Brain microvascular endothelial cell (primary cell): Measurements from ENCODE around the gene MAP3K7.
A peak's percentile ranks its signal among the peaks of the same experiment; 100 is the strongest.

ENCODE experiments used
- DNase-seq: peaks from one replicate; pipeline ENCODE4 v3.0.0-alpha.2; 2020
- H3K27ac ChIP-seq: fragments of 250-450 bp; sonication (Bioruptor Pico); 2 replicates; pipeline ENCODE4 v1.5.1; 2020; ENCODE audit warnings: mild to moderate bottlenecking, moderate library complexity
- H3K27me3 ChIP-seq: fragments of 250-450 bp; sonication (Bioruptor Pico); replicated peaks from 2 replicates; pipeline ENCODE4 v1.5.1; 2020; ENCODE audit warnings: mild to moderate bottlenecking
- H3K36me3 ChIP-seq: fragments of 250-450 bp; sonication (Bioruptor Pico); replicated peaks from 2 replicates; pipeline ENCODE4 v1.5.1; 2020; ENCODE audit warnings: mild to moderate bottlenecking
- H3K4me3 ChIP-seq: 2 replicates; pipeline ENCODE4 v1.5.1; 2011; ENCODE audit warnings: low read depth, mild to moderate bottlenecking, control low read depth, low read length, moderate library complexity
- in situ Hi-C: cut with HindIII; loops from 2 replicates; pipeline ENCODE4 v1.10.0; 2017; ENCODE audit warnings: low sequenced_read_pairs, low pct_ligation_motif_present
- TF ChIP-seq, protein P1 (sequence below): IDR thresholded peaks from 2 replicates; pipeline ENCODE4 v1.5.1; 2011; ENCODE audit warnings: low read depth, mild to moderate bottlenecking, moderate library complexity, low read length, control low read depth, inconsistent platforms; ENCODE audit errors: missing control alignments

The MAP3K7 gene

DNA sequence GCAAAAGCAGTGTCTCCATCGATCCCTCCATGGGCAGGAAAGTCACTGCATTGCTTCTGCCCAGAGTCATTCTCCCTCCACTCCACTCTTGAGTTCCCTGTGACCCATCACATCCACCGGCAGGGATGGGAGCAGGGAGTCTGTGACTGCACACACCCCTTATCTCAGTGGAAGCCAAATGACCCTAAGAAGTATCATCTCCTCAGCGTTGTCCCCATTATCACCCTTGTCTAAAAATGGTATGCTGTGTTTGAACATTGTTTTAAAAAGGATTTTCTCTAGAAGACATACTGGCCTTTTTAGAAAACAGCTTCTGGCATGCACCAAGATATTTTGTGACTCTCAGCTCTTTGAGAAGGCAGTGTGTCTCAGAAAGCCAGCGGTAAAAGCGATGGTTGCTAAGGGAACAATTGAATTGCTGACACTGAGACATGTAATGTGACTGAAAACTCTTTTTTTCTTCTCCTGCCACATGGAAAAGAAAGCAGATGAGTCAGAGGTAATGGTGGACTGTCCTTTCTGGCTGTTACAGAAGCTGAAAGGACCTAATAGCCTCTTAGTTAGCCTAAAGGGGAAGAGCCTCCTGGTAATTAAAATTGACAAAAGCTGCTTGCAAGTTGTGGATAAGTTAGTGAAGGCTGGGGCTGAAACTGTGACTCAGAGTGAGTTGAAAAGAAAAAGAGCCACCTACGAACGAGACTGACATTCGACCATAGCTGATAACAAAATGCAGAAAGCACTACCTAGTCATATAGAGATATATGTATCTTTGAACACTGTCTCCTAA is 120.5 kb downstream of the MAP3K7 start:
- H3K27me3 ChIP-seq: no peaks in the 10 kb centered on the region
- in situ Hi-C loops: no loop called here
- H3K36me3 ChIP-seq: no peaks in the 10 kb centered on the region
- H3K4me3 ChIP-seq: no peak overlapping the region
- TF ChIP-seq, protein P1, sequence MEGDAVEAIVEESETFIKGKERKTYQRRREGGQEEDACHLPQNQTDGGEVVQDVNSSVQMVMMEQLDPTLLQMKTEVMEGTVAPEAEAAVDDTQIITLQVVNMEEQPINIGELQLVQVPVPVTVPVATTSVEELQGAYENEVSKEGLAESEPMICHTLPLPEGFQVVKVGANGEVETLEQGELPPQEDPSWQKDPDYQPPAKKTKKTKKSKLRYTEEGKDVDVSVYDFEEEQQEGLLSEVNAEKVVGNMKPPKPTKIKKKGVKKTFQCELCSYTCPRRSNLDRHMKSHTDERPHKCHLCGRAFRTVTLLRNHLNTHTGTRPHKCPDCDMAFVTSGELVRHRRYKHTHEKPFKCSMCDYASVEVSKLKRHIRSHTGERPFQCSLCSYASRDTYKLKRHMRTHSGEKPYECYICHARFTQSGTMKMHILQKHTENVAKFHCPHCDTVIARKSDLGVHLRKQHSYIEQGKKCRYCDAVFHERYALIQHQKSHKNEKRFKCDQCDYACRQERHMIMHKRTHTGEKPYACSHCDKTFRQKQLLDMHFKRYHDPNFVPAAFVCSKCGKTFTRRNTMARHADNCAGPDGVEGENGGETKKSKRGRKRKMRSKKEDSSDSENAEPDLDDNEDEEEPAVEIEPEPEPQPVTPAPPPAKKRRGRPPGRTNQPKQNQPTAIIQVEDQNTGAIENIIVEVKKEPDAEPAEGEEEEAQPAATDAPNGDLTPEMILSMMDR: no peak
- H3K27ac ChIP-seq: no peak overlapping the region
- DNase-seq: peak; percentile 54

DNA sequence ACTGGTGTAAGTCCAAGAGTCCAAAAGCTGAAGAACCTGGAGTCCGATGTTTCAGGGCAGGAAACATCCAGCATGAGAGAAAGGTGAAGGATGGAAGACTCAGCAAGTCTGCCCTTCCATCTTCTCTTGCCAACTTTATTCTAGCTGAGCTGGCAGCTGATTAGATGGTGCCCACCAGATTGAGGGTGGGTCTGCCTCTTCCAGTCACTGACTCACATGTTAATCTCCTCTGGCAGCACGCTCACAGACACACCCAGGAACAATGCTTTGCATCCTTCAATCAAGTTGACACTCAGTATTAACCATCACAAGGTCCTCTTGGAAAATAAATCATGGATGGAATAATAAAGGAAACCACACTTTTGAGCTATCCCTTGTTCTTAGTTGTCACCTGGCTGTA is 121.2 kb downstream of the MAP3K7 start:
- Histone ChIP-seq H3K27me3 (no peaks in the 10 kb centered on the region), H3K36me3 (no peaks in the 10 kb centered on the region), H3K4me3 (no peak overlapping the region), H3K27ac (no peak overlapping the region)
- DNase-seq: no peak
- in situ Hi-C loops: no loop called here
- TF ChIP-seq, protein P1: no peak

DNA sequence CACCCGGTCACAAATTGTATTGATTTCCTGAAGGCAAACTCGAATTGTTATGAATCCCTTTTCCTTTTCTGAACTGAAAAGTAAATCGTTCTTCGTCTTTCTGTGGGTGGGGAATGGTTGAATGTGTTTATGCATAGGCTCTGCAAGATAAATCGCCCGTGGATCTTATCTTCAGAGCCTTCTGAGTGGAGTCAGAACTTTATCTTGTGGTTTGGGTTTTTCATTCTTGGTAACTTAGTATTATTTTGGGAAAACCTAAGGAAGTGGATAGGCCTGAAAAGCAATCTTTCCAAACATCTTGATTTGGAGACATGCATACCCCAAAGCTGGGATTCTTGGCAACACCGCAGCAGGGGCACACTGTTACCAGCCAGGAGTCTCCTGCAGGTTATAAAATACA is 122.4 kb downstream of the MAP3K7 start:
- Histone ChIP-seq H3K4me3 (no peak overlapping the region), H3K36me3 (no peaks in the 10 kb centered on the region), H3K27ac (no peak overlapping the region), H3K27me3 (no peaks in the 10 kb centered on the region)
- TF ChIP-seq, protein P1: no peak
- DNase-seq: no peak
- in situ Hi-C loops: no loop called here

DNA sequence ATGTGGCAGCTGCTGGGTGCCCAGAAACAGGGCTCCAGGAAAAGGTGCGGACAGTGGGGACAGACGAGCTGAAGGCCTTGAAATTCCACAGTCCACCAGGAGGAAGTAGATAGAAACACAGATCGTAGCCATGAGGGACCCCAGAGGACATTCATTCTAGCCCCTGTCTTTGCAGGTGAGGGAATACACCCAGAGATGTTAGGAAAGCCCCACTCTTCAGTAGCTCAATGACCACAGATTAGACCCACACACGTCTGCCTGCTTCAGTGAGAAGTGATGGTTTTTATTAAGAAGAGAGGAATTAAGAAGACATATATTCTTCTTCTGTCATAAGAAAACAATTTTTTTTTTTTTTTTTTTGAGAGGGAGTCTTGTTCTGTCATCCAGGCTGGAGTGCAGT is 123.0 kb downstream of the MAP3K7 start:
- Histone ChIP-seq H3K36me3 (no peaks in the 10 kb centered on the region), H3K4me3 (no peak overlapping the region), H3K27ac (no peak overlapping the region), H3K27me3 (no peaks in the 10 kb centered on the region)
- TF ChIP-seq, protein P1: no peak
- in situ Hi-C loops: no loop called here
- DNase-seq: no peak
